Inflammatory macrophage (primary cell): ENCODE measurements around the gene SMARCC1.

Experiments used
- DNase-seq, 2 donors: peaks; one replicate each; pipeline ENCODE4 v3.0.0-alpha.2; 2020 to 2022

SMARCC1 gene

DNA sequence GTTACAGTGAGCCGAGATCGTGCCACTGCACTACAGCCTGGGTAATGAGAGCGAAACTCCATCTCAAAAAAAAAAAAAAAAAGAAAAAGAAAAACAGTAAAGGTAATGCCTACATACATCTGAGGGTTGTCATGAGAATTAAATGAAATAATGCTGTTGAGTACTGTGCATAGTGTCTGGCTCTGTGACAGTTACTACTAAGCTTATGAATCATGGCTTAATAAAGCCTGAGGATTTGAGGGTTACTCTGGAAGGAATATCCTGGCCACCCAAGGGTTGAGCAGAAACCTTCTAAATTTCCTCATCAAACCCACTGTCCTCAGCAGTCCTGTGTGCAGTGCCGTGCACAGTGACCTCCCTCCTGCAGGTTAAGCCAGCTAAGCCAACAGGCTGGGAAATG, 241.4 kb downstream of the SMARCC1 start:
- DNase-seq, result no peak

DNA sequence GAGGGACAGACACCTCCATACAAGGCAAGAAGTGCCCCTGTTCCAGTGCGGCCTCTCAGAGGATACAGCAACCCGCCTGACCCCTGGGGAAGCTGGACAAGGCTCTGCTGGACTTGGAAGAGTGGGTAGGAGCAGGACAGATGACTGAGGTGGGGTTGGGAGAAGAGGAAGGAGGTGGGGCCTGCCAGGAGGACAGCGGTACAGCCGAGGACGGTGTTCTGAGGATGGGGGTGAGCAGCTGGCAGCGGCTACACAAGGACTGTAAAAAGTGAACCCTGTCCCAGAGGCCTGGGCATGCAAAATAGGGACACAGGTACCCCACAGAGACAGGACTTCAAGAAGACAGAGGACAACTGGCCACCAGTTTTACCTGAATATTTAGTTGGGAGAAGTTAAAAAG, 244.7 kb downstream of the SMARCC1 start:
- DNase-seq, result no peak

GRCh38 chr3:47536221-47536891, 245.3 kb downstream of the SMARCC1 start:
- DNase-seq, result no peak
